Panc1 (cell line): ENCODE measurements around the gene RPL27A.

Experiments
- POLR2AphosphoS5 ChIP-seq: IDR thresholded peaks from 2 replicates; pipeline ENCODE4 v1.6.1; 2012; ENCODE audit warnings: mild to moderate bottlenecking, low read depth, low read length, moderate library complexity
- TCF7L2 ChIP-seq: IDR thresholded peaks from 2 replicates; pipeline ENCODE4 v1.6.1; 2011; ENCODE audit warnings: mild to moderate bottlenecking, low read depth, low read length, inconsistent platforms
- TF ChIP-seq, protein P1 (sequence below): fragments of 450-650 bp; IDR thresholded peaks from 2 replicates; pipeline ENCODE4 v1.5.1; 2017; ENCODE audit warnings: mild to moderate bottlenecking
- TF ChIP-seq, protein P2 (sequence below), 2 experiments: IDR thresholded peaks; 2 replicates each; pipeline ENCODE4 v1.6.1; 2011 to 2012; ENCODE audit warnings: low read depth in 2 of 2, control low read depth in 1 of 2, low read length in 1 of 2, mild to moderate bottlenecking in 1 of 2, moderate library complexity in 1 of 2; ENCODE audit not compliant: insufficient read depth in 1 of 2

DNA sequence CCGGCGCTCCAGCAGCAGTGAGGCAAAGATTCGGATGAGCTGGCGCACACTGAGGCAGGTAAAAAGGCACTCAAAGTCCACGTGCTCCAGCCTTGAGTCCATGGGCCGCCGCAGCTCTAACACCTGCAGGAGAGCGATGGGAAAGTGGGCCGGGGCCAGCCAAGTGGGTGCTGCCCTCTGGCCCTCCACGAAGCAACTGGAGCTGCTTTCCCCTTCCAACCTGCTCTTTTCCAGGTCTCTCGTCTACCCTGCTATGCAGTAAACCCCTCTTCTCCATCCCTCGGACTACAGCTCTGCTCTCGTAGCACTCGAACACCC is 20.0 kb downstream of the RPL27A start:
- TF ChIP-seq, protein P1, sequence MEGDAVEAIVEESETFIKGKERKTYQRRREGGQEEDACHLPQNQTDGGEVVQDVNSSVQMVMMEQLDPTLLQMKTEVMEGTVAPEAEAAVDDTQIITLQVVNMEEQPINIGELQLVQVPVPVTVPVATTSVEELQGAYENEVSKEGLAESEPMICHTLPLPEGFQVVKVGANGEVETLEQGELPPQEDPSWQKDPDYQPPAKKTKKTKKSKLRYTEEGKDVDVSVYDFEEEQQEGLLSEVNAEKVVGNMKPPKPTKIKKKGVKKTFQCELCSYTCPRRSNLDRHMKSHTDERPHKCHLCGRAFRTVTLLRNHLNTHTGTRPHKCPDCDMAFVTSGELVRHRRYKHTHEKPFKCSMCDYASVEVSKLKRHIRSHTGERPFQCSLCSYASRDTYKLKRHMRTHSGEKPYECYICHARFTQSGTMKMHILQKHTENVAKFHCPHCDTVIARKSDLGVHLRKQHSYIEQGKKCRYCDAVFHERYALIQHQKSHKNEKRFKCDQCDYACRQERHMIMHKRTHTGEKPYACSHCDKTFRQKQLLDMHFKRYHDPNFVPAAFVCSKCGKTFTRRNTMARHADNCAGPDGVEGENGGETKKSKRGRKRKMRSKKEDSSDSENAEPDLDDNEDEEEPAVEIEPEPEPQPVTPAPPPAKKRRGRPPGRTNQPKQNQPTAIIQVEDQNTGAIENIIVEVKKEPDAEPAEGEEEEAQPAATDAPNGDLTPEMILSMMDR = no peak
- TF ChIP-seq POLR2AphosphoS5 (no peak), TCF7L2 (no peak)
- TF ChIP-seq, protein P2, sequence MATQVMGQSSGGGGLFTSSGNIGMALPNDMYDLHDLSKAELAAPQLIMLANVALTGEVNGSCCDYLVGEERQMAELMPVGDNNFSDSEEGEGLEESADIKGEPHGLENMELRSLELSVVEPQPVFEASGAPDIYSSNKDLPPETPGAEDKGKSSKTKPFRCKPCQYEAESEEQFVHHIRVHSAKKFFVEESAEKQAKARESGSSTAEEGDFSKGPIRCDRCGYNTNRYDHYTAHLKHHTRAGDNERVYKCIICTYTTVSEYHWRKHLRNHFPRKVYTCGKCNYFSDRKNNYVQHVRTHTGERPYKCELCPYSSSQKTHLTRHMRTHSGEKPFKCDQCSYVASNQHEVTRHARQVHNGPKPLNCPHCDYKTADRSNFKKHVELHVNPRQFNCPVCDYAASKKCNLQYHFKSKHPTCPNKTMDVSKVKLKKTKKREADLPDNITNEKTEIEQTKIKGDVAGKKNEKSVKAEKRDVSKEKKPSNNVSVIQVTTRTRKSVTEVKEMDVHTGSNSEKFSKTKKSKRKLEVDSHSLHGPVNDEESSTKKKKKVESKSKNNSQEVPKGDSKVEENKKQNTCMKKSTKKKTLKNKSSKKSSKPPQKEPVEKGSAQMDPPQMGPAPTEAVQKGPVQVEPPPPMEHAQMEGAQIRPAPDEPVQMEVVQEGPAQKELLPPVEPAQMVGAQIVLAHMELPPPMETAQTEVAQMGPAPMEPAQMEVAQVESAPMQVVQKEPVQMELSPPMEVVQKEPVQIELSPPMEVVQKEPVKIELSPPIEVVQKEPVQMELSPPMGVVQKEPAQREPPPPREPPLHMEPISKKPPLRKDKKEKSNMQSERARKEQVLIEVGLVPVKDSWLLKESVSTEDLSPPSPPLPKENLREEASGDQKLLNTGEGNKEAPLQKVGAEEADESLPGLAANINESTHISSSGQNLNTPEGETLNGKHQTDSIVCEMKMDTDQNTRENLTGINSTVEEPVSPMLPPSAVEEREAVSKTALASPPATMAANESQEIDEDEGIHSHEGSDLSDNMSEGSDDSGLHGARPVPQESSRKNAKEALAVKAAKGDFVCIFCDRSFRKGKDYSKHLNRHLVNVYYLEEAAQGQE (IDR thresholded peaks at IDR 0.05; ENCODE audit: insufficient read depth in 1 of 2, low read depth in 2 of 2, low read length in 1 of 2) = no peak
